NOMO-1 (cell line): ENCODE results near the gene COL21A1.

Experiments used
- DNase-seq, 2 experiments: peaks; one replicate each; lab custom pipeline; 2025; ENCODE audit not compliant: unreplicated experiment in 2 of 2; lab: John Stamatoyannopoulos, UW

Gene COL21A1

DNA sequence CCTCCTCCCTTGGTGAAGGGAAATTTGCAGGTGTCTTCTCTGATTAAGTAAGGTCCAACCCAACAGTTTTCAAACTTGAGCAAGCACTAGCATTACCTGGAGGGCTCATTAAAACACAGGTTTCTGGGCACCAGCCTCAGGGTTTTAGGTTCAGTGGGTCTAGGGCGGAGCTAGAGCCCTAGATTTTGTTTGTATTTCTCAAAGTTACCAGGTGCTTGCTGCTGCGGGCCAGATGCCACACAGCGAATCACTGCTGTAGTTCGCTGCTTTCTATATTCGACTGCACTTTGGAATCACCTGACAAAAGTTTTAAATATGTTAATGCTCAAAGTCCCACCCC, 869 bp downstream of the COL21A1 start:
- no peak for DNase-seq

GRCh38 chr6:56245903-56246351, 1.5 kb downstream of the COL21A1 start:
- DNase-seq = no peak

GRCh38 chr6:56244528-56245253, 2.7 kb downstream of the COL21A1 start:
- DNase-seq = peak; percentile 20 to 23

GRCh38 chr6:56244089-56244488, 3.3 kb downstream of the COL21A1 start:
- DNase-seq = no peak

DNA sequence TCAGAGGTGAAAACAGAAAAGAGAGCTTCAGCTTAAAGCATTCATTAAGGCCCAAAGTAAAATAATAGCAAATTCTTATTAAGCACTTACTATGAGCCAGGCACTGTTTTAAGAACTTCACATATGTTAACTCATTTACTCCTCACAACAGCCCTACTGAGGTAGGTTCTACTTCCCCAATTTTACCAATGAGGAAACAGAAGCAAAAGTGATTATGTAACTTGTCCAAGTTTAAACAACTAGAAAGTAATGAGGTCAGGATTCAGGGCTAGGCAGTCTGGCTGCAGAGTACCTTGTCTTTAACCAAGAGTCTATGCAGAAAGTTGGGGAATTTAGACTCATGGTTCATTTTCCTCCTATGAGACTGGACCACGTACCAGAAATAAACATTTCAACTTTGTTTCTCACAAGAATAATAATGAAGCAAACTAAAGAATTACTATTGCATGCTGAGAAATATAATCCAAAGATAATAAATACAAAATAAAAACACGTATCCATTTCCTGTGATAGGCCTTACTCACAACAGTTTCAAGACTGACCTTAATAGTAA, 3.8 kb downstream of the COL21A1 start:
- peak; percentile 79 to 97 for DNase-seq

- DNase-seq = no peak
Measured at GRCh38 chr6:56242346-56242745, 5.0 kb downstream of the COL21A1 start.

- no peak for DNase-seq
Measured at GRCh38 chr6:56241124-56241802, 6.1 kb downstream of the COL21A1 start.

DNA sequence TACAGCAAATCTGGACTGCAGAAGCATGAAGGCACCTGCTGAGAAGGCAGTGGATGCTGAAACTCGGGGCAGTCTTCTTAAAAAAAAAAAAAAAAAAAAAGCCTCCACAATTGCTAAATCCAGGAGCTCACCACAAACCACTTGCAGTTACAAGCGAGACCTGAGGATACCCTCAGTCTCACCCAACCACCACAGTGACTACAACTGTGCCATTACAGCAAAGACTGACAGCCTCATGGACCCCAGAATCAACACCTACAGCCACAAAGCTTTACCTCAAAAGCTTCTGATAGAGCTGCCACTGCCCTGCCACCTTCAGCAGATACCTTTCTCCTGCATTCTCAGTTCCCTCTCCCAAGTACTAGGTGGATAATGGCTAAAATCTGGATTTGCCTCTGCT, 9.0 kb downstream of the COL21A1 start:
- peak; percentile 37 to 54 for DNase-seq

- peak in 1 of 2 experiments; percentile 22 for DNase-seq
Measured at GRCh38 chr6:56235245-56235644, 12.1 kb downstream of the COL21A1 start.

- no peak for DNase-seq
Measured at GRCh38 chr6:56232436-56232835, 14.9 kb downstream of the COL21A1 start.

DNA sequence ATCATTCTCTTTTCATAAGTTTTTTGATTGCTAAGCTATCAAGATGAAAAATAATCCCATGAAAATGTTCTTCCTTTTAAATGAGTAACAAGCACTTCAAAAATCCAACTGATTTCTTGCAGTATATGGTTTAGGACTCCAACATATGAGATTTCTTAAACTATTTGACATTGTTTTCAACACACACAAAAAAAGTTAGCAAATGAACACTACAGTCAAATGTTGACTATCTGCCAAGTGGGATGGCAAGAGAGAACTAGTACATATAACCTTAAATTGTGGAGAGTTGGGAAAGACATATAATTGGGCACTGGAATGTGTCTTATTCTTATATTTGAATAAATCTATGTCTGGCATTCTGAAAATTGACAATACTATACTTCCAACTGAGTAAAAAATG, 15.6 kb downstream of the COL21A1 start:
- no peak for DNase-seq

- DNase-seq = no peak
Measured at GRCh38 chr6:56230976-56231566, 16.3 kb downstream of the COL21A1 start.

- DNase-seq = no peak
Measured at GRCh38 chr6:56227071-56227879, 20.1 kb downstream of the COL21A1 start.

DNA sequence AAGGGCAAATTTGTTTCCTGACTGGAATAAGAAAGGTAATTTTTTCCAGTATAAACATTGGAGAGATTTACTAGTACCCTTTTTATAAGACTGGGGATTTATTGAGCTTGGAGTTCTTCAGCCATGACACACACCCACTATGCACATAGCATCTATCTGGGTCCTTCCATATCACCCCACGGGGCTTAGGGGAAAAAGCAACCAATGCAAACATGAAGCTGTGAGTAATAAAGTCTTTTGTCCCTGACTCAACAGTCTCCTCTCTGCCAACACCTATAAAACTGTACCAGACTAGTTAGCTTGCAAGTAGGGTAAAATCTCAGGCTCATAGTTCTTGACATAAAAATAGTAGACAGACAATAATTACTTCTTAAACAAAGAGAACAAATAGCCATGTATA, 23.4 kb downstream of the COL21A1 start:
- no peak for DNase-seq

DNA sequence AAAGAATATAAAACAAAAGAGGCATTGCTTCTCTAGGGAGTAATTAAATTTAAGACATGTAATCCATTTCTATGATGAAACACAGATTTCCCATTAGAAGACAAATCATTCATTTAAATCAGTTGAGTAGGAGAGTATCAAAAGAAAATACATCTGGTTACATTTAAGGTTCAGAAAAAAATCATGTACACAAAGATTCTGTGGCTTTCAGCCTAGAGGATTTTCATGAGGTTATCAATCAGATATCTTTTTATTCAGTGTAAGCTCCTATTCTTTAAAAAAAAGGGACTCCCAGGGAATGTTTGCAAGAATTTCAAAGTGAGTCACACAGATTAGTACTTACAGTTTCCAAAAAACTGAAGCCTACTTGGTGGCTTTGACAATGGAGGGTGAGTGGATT, 24.9 kb downstream of the COL21A1 start:
- no peak for DNase-seq

GRCh38 chr6:56220078-56220477, 27.3 kb downstream of the COL21A1 start:
- no peak for DNase-seq

DNA sequence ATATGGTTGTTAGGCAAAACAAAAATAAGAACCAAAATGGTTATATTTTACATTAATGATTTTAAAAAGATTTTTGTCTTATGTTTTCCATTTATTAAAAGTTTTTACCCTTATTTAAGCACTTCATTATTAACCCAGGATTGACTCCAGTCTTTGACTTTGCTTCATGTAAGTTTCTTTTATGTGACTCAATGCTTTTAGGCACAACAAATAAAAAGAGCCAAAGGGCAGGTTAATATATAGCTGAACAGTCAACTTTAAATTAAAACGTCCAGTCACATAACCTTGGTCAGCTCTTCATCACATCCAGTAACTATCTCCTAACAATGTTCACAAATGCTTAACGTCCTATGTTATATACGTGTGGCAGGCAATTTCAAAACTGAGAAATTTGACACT, 32.7 kb downstream of the COL21A1 start:
- no peak for DNase-seq

- DNase-seq = no peak
Measured at GRCh38 chr6:56214041-56214702, 33.2 kb downstream of the COL21A1 start.

- no peak for DNase-seq
Measured at GRCh38 chr6:56211724-56212123, 35.7 kb downstream of the COL21A1 start.

GRCh38 chr6:56204134-56204533, 43.2 kb downstream of the COL21A1 start:
- DNase-seq = no peak
